Activated naive CD4-positive, alpha-beta T cell treated with anti-CD3 and anti-CD28 coated beads, Interleukin-2, amount 50 U/mL, for 16 hours (primary cell): Measurements from ENCODE around the gene EPHA5.

Source experiments
- DNase-seq: peaks from one replicate; pipeline ENCODE4 v3.0.0-alpha.2; 2020

The EPHA5 gene

GRCh38 chr4:65472531-65472930, 197.8 kb downstream of the EPHA5 start:
- no peak for DNase-seq

- DNase-seq, result no peak
Measured at GRCh38 chr4:65467068-65467680, 203.1 kb downstream of the EPHA5 start.

- DNase-seq, result no peak
Measured at GRCh38 chr4:65461781-65462180, 208.5 kb downstream of the EPHA5 start.

GRCh38 chr4:65457011-65457410, 213.3 kb downstream of the EPHA5 start:
- no peak for DNase-seq

- no peak for DNase-seq
Measured at GRCh38 chr4:65456579-65456978, 213.7 kb downstream of the EPHA5 start.

GRCh38 chr4:65453398-65453797, 216.9 kb downstream of the EPHA5 start:
- DNase-seq, result no peak

GRCh38 chr4:65450899-65451298, 219.4 kb downstream of the EPHA5 start:
- DNase-seq, result no peak

GRCh38 chr4:65437102-65437501, 233.2 kb downstream of the EPHA5 start:
- DNase-seq, result no peak

GRCh38 chr4:65422109-65422508, 248.2 kb downstream of the EPHA5 start:
- DNase-seq, result no peak

- DNase-seq, result no peak
Measured at GRCh38 chr4:65420036-65420435, 250.3 kb downstream of the EPHA5 start.

GRCh38 chr4:65416891-65417290, 253.4 kb downstream of the EPHA5 start:
- DNase-seq, result no peak

- no peak for DNase-seq
Measured at GRCh38 chr4:65407483-65407882, 262.8 kb downstream of the EPHA5 start.

GRCh38 chr4:65401083-65401482, 269.2 kb downstream of the EPHA5 start:
- DNase-seq, result no peak

GRCh38 chr4:65399084-65399483, 271.2 kb downstream of the EPHA5 start:
- no peak for DNase-seq

GRCh38 chr4:65393078-65393477, 277.2 kb downstream of the EPHA5 start:
- no peak for DNase-seq

GRCh38 chr4:65392488-65392887, 277.8 kb downstream of the EPHA5 start:
- DNase-seq, result no peak

GRCh38 chr4:65391814-65392213, 278.5 kb downstream of the EPHA5 start:
- DNase-seq, result no peak

GRCh38 chr4:65391382-65391781, 278.9 kb downstream of the EPHA5 start:
- DNase-seq, result no peak

- no peak for DNase-seq
Measured at GRCh38 chr4:65386927-65387326, 283.4 kb downstream of the EPHA5 start.

GRCh38 chr4:65383589-65384305, 286.5 kb downstream of the EPHA5 start:
- DNase-seq, result no peak

- no peak for DNase-seq
Measured at GRCh38 chr4:65381648-65382047, 288.6 kb downstream of the EPHA5 start.

- DNase-seq, result no peak
Measured at GRCh38 chr4:65370709-65371108, 299.6 kb downstream of the EPHA5 start.

GRCh38 chr4:65367306-65367705, 303.0 kb downstream of the EPHA5 start:
- DNase-seq, result no peak

GRCh38 chr4:65358914-65359313, 311.4 kb downstream of the EPHA5 start:
- DNase-seq, result no peak

GRCh38 chr4:65353098-65353497, 317.2 kb downstream of the EPHA5 start:
- no peak for DNase-seq
